SK-N-SH (cell line): ENCODE measurements around the gene DIRAS2. TPM values are rescaled to one million over a fixed set of nuclear protein-coding genes. Genes with fewer than 3 reads are reported as not detected.

Experiments
- CTCF ChIA-PET: fragments of 300-600, 350-600 bp; formaldehyde crosslinking; extraction: SDS; loops from one replicate; lab custom pipeline; 2021; lab: Yijun Ruan, JAX
- POLR2A ChIA-PET: fragments of 350-600 bp; sonication (Branson Sonifier 250); formaldehyde crosslinking; extraction: SDS; loops from one replicate; lab custom pipeline; 2020; ENCODE audit warnings: antibody characterized with exemption, inconsistent platforms; lab: Yijun Ruan, JAX
- DNase-seq: peaks from one replicate; pipeline ENCODE4 v3.0.0; 2012
- H2AFZ ChIP-seq: fragments of 200-600 bp; sonication (generic); 2 replicates; pipeline ENCODE4 v1.8.1; 2016; ENCODE audit warnings: antibody characterized with exemption, mild to moderate bottlenecking, low read depth
- H3F3A ChIP-seq: fragments of 200-600 bp; sonication (generic); replicated peaks from 2 replicates; pipeline ENCODE3; 2016; ENCODE audit warnings: antibody characterized with exemption, mild to moderate bottlenecking; ENCODE audit not compliant: insufficient read depth
- H3K27ac ChIP-seq, 2 experiments: fragments of 200-500 bp in 1 of 2; fragments of 200-600 bp in 1 of 2; sonication (Bioruptor generic) in 1 of 2; sonication (generic), shearing (Covaris generic) in 1 of 2; 2 replicates each; pipeline versions ENCODE4 v1.5.1 to v1.6.1; 2014 to 2016; ENCODE audit warnings: low read depth in 2 of 2, inconsistent platforms in 1 of 2, low read length in 1 of 2, mild to moderate bottlenecking in 1 of 2, mixed read lengths in 1 of 2
- H3K27me3 ChIP-seq: fragments of 200-600 bp; sonication (generic), shearing (Covaris generic); 2 replicates; pipeline ENCODE4 v1.6.1; 2016; ENCODE audit warnings: mixed run types; ENCODE audit not compliant: insufficient read depth
- H3K36me3 ChIP-seq, 2 experiments: fragments of 200-500 bp in 1 of 2; fragments of 200-600 bp in 1 of 2; sonication (Bioruptor generic) in 1 of 2; sonication (generic) in 1 of 2; replicated peaks in 1 of 2; 2 replicates each; pipeline versions ENCODE3 to v1.5.1; 2014 to 2016; ENCODE audit warnings: low read length in 1 of 2, mild to moderate bottlenecking in 1 of 2; ENCODE audit not compliant: insufficient read depth in 2 of 2, control insufficient read depth in 1 of 2
- H3K4me1 ChIP-seq, 2 experiments: fragments of 200-500 bp in 1 of 2; fragments of 200-600 bp in 1 of 2; sonication (Bioruptor generic) in 1 of 2; sonication (generic), shearing (Covaris generic) in 1 of 2; 2 replicates each; pipeline versions ENCODE4 v1.5.1 to v1.6.1; 2014 to 2016; ENCODE audit warnings: low read depth in 1 of 2, low read length in 1 of 2, mixed run types in 1 of 2; ENCODE audit not compliant: insufficient read depth in 2 of 2, control insufficient read depth in 1 of 2
- H3K4me2 ChIP-seq: fragments of 200-600 bp; sonication (generic), shearing (Covaris generic); 2 replicates; pipeline ENCODE4 v1.6.1; 2017; ENCODE audit warnings: mixed run types
- H3K4me3 ChIP-seq, 2 experiments: fragments of 200-500 bp in 1 of 2; fragments of 200-600 bp in 1 of 2; sonication (Bioruptor generic) in 1 of 2; sonication (generic), shearing (Covaris generic) in 1 of 2; 2 replicates each; pipeline versions ENCODE4 v1.5.1 to v1.8.1; 2014 to 2016; ENCODE audit warnings: low read depth in 2 of 2, inconsistent platforms in 1 of 2, low read length in 1 of 2, mild to moderate bottlenecking in 1 of 2, mixed read lengths in 1 of 2, moderate library complexity in 1 of 2
- H3K79me2 ChIP-seq: fragments of 200-600 bp; sonication (generic); 2 replicates; pipeline ENCODE4 v1.8.1; 2017; ENCODE audit warnings: mild to moderate bottlenecking; ENCODE audit not compliant: insufficient read depth
- H3K9ac ChIP-seq: fragments of 200-600 bp; sonication (generic); 2 replicates; pipeline ENCODE4 v1.6.1; 2017; ENCODE audit warnings: mixed run types
- H3K9me2 ChIP-seq: fragments of 200-600 bp; sonication (generic); 2 replicates; pipeline ENCODE4 v1.6.1; 2017; ENCODE audit warnings: mixed run types
- H3K9me3 ChIP-seq: fragments of 200-600 bp; sonication (generic); 2 replicates; pipeline ENCODE4 v1.6.1; 2017; ENCODE audit warnings: mixed run types, mild to moderate bottlenecking, moderate library complexity
- H4K20me1 ChIP-seq: fragments of 200-600 bp; sonication (generic); 2 replicates; pipeline ENCODE4 v1.6.1; 2017; ENCODE audit warnings: mild to moderate bottlenecking, mixed run types; ENCODE audit not compliant: insufficient read depth
- CHD2 ChIP-seq: fragments of 150-350 bp; IDR thresholded peaks from 2 replicates; pipeline ENCODE4 v1.6.1; 2018; ENCODE audit warnings: low read length; ENCODE audit not compliant: partially characterized antibody
- EZH2phosphoT487 ChIP-seq: fragments of 200-600 bp; sonication (generic); IDR thresholded peaks from 2 replicates; pipeline ENCODE4 v1.6.1; 2017; ENCODE audit warnings: low read depth, mixed run types, mild to moderate bottlenecking, antibody characterized with exemption, moderate library complexity, borderline replicate concordance
- GATA2 ChIP-seq: sonication (generic); formaldehyde crosslinking; IDR thresholded peaks from 2 replicates; pipeline ENCODE4 v1.5.0; 2020; ENCODE audit warnings: mild to moderate bottlenecking, missing genetic modification reagents
- JUND ChIP-seq: IDR thresholded peaks from 2 replicates; pipeline ENCODE4 v1.4.0; 2012
- MXI1 ChIP-seq: IDR thresholded peaks from 2 replicates; pipeline ENCODE4 v1.6.1; 2012; ENCODE audit warnings: mild to moderate bottlenecking, low read depth, low read length, improper control_type of control experiment
- NFIC ChIP-seq: IDR thresholded peaks from 2 replicates; pipeline ENCODE4 v1.4.0; 2012; ENCODE audit warnings: borderline replicate concordance
- RXRA ChIP-seq: IDR thresholded peaks from 2 replicates; pipeline ENCODE4 v1.4.0; 2012; ENCODE audit warnings: low read depth, mild to moderate bottlenecking, borderline replicate concordance
- SIN3A ChIP-seq: IDR thresholded peaks from 2 replicates; pipeline ENCODE4 v1.6.1; 2012; ENCODE audit warnings: low read depth, mild to moderate bottlenecking, low read length, moderate library complexity, borderline replicate concordance
- TAF1 ChIP-seq: IDR thresholded peaks from 2 replicates; pipeline ENCODE4 v1.6.1; 2012; ENCODE audit warnings: low read depth, mild to moderate bottlenecking, low read length, moderate library complexity, borderline replicate concordance
- TCF12 ChIP-seq: IDR thresholded peaks from 2 replicates; pipeline ENCODE4 v1.4.0; 2012
- YY1 ChIP-seq: IDR thresholded peaks from 2 replicates; pipeline ENCODE4 v1.4.0; 2012; ENCODE audit warnings: low read depth, mild to moderate bottlenecking
- WGBS: methylation state at CpG from one replicate; pipeline ENCODE4 v1.1.6; 2017; ENCODE audit warnings: low lambda C conversion rate; 5-methylcytosine and 5-hydroxymethylcytosine counted together
- polyA plus RNA-seq, 3 experiments: library from polyadenylated mRNA; depleted of rRNA; stranded (reverse); fragments of >200 nt; gene quantifications; 2 replicates each; pipeline ENCODE4 v1.2.3, GENCODE V29; 2012
- TF ChIP-seq, protein P1 (sequence below): IDR thresholded peaks from 2 replicates; pipeline ENCODE4 v1.4.0; 2012; ENCODE audit warnings: low read depth, borderline replicate concordance
- TF ChIP-seq, protein P2 (sequence below): fragments of 150-350 bp; IDR thresholded peaks from 2 replicates; pipeline ENCODE4 v1.6.1; 2016; ENCODE audit warnings: mild to moderate bottlenecking, low read depth, low read length
- TF ChIP-seq, protein P3 (sequence below): IDR thresholded peaks from 2 replicates; pipeline ENCODE4; 2012
- TF ChIP-seq, protein P4 (sequence below): IDR thresholded peaks from 2 replicates; pipeline ENCODE4 v1.4.0; 2012; ENCODE audit warnings: low read depth
- TF ChIP-seq, protein P5 (sequence below): fragments of 200-600 bp; sonication (generic); IDR thresholded peaks from 2 replicates; pipeline ENCODE4 v1.6.1; 2017; ENCODE audit warnings: antibody characterized with exemption, mild to moderate bottlenecking, moderate library complexity

Gene DIRAS2
- polyA plus RNA-seq, 1 of the 3 experiments (the other 2 are of a cell fraction): not detected

DNA sequence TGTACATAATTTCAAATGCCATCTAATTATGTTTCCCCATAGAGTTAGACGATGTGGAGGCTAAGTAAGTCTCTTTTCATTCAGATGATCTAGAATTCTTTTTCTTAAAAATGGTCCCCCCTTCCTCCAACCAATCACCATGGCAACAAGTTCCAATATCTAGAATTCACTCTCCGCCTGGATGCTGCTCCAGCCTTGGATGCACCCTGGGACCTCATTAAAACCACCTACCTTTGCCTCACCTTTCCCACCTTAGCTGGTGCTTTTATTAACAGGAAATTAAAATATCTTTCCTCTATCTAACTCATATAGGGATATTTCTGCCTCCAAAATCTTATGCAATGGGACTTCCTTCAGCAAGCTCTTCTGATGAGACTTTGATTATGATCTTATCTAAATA lies 49.0 kb downstream of the DIRAS2 start:
- Histone ChIP-seq H3K4me3 (no peak overlapping the region), H3F3A (no peaks in the 10 kb centered on the region), H3K36me3 (no peaks in the 10 kb centered on the region), H3K27ac (no peak overlapping the region), H3K9me3 (no peaks in the 10 kb centered on the region), H2AFZ (no peak overlapping the region), H3K9me2 (no peaks in the 10 kb centered on the region), H3K27me3 (no peaks in the 10 kb centered on the region), H3K79me2 (no peaks in the 10 kb centered on the region), H3K4me1 (no peaks in the 10 kb centered on the region), H3K9ac (no peak overlapping the region), H3K4me2 (no peak overlapping the region), H4K20me1 (no peaks in the 10 kb centered on the region)
- TF ChIP-seq, protein P1, sequence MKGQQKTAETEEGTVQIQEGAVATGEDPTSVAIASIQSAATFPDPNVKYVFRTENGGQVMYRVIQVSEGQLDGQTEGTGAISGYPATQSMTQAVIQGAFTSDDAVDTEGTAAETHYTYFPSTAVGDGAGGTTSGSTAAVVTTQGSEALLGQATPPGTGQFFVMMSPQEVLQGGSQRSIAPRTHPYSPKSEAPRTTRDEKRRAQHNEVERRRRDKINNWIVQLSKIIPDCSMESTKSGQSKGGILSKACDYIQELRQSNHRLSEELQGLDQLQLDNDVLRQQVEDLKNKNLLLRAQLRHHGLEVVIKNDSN: no peak
- TF ChIP-seq YY1 (no peak), GATA2 (no peak), MXI1 (no peak), CHD2 (no peak), EZH2phosphoT487 (no peak), TCF12 (no peak), RXRA (no peak), SIN3A (no peak), TAF1 (no peak), NFIC (no peak), JUND (no peak)
- TF ChIP-seq, protein P2, sequence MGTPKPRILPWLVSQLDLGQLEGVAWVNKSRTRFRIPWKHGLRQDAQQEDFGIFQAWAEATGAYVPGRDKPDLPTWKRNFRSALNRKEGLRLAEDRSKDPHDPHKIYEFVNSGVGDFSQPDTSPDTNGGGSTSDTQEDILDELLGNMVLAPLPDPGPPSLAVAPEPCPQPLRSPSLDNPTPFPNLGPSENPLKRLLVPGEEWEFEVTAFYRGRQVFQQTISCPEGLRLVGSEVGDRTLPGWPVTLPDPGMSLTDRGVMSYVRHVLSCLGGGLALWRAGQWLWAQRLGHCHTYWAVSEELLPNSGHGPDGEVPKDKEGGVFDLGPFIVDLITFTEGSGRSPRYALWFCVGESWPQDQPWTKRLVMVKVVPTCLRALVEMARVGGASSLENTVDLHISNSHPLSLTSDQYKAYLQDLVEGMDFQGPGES: no peak
- TF ChIP-seq, protein P3, sequence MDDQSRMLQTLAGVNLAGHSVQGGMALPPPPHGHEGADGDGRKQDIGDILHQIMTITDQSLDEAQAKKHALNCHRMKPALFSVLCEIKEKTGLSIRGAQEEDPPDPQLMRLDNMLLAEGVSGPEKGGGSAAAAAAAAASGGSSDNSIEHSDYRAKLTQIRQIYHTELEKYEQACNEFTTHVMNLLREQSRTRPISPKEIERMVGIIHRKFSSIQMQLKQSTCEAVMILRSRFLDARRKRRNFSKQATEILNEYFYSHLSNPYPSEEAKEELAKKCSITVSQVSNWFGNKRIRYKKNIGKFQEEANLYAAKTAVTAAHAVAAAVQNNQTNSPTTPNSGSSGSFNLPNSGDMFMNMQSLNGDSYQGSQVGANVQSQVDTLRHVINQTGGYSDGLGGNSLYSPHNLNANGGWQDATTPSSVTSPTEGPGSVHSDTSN: no peak
- TF ChIP-seq, protein P4, sequence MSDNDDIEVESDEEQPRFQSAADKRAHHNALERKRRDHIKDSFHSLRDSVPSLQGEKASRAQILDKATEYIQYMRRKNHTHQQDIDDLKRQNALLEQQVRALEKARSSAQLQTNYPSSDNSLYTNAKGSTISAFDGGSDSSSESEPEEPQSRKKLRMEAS: no peak
- TF ChIP-seq, protein P5, sequence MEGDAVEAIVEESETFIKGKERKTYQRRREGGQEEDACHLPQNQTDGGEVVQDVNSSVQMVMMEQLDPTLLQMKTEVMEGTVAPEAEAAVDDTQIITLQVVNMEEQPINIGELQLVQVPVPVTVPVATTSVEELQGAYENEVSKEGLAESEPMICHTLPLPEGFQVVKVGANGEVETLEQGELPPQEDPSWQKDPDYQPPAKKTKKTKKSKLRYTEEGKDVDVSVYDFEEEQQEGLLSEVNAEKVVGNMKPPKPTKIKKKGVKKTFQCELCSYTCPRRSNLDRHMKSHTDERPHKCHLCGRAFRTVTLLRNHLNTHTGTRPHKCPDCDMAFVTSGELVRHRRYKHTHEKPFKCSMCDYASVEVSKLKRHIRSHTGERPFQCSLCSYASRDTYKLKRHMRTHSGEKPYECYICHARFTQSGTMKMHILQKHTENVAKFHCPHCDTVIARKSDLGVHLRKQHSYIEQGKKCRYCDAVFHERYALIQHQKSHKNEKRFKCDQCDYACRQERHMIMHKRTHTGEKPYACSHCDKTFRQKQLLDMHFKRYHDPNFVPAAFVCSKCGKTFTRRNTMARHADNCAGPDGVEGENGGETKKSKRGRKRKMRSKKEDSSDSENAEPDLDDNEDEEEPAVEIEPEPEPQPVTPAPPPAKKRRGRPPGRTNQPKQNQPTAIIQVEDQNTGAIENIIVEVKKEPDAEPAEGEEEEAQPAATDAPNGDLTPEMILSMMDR: no peak
- POLR2A ChIA-PET: no interaction called here
- no peak for DNase-seq
- WGBS: 6% methylated on average over 2 of the region's 2 CpGs
- CTCF ChIA-PET: no interaction called here
